ENCODE results near the gene WWTR1.

GRCh38 chr3:149509526-149509925 is 148.3 kb downstream of the WWTR1 start:
- TF ChIP-seq CTCF (IDR thresholded peaks at IDR 0.05) = no peak
- no peak for TF ChIP-seq POLR2A (IDR thresholded peaks at IDR 0.05)
